H9 (cell line): ENCODE measurements around the gene BASP1. TPM values are rescaled to one million over a fixed set of nuclear protein-coding genes. Genes with fewer than 3 reads are reported as not detected.

Source experiments
- DNase-seq: peaks from one replicate; pipeline ENCODE4 v3.0.0-alpha.2; 2017
- H2AFZ ChIP-seq: one replicate; pipeline ENCODE4 v1.6.1; 2013; ENCODE audit warnings: mild to moderate bottlenecking, low read length, control low read depth, moderate library complexity
- H2AK5ac ChIP-seq: 2 replicates; pipeline ENCODE4 v1.6.1; 2013; ENCODE audit warnings: low read length, control low read depth, mixed read lengths; ENCODE audit not compliant: insufficient read length
- H2BK120ac ChIP-seq: one replicate; pipeline ENCODE4 v1.6.1; 2013; ENCODE audit warnings: low read depth, mild to moderate bottlenecking, low read length, control low read depth, inconsistent platforms; ENCODE audit not compliant: poor library complexity, severe bottlenecking
- H2BK12ac ChIP-seq: 2 replicates; pipeline ENCODE4 v1.6.1; 2013; ENCODE audit warnings: low read length, control low read depth, mixed read lengths, low read depth; ENCODE audit not compliant: insufficient read length
- H2BK15ac ChIP-seq: 2 replicates; pipeline ENCODE4 v1.6.1; 2013; ENCODE audit warnings: low read depth, low read length, control low read depth
- H2BK20ac ChIP-seq: one replicate; pipeline ENCODE4 v1.6.1; 2013; ENCODE audit warnings: low read depth, mild to moderate bottlenecking, low read length, control low read depth, inconsistent platforms; ENCODE audit not compliant: poor library complexity, severe bottlenecking
- H2BK5ac ChIP-seq: 2 replicates; pipeline ENCODE4 v1.6.1; 2013; ENCODE audit warnings: low read length, control low read depth, mixed read lengths; ENCODE audit not compliant: insufficient read length
- H3K14ac ChIP-seq: 2 replicates; pipeline ENCODE4 v1.6.1; 2013; ENCODE audit warnings: low read length, control low read depth; ENCODE audit not compliant: insufficient read depth
- H3K18ac ChIP-seq: 2 replicates; pipeline ENCODE4 v1.6.1; 2013; ENCODE audit warnings: low read depth, mild to moderate bottlenecking, mixed read lengths, low read length, control low read depth; ENCODE audit not compliant: insufficient read length
- H3K23ac ChIP-seq: 2 replicates; pipeline ENCODE4 v1.6.1; 2013; ENCODE audit warnings: low read length, control low read depth, mixed read lengths, low read depth; ENCODE audit not compliant: insufficient read length
- H3K23me2 ChIP-seq: 2 replicates; pipeline ENCODE4 v1.6.1; 2013; ENCODE audit warnings: low read depth, mild to moderate bottlenecking, mixed read lengths, low read length, control low read depth; ENCODE audit not compliant: insufficient read length, poor library complexity, severe bottlenecking
- H3K27ac ChIP-seq: 2 replicates; pipeline ENCODE4 v1.5.1; 2013; ENCODE audit warnings: low read length, control low read depth, mixed read lengths, low read depth; ENCODE audit not compliant: insufficient read length
- H3K27me3 ChIP-seq: 2 replicates; pipeline ENCODE4 v1.6.1; 2013; ENCODE audit warnings: low read length, control low read depth, inconsistent platforms; ENCODE audit not compliant: insufficient read depth
- H3K4ac ChIP-seq: 2 replicates; pipeline ENCODE4 v1.6.1; 2013; ENCODE audit warnings: low read depth, mild to moderate bottlenecking, control low read depth, inconsistent platforms, low read length, moderate library complexity
- H3K4me1 ChIP-seq: 2 replicates; pipeline ENCODE4 v1.6.1; 2013; ENCODE audit warnings: low read length, control low read depth, inconsistent platforms; ENCODE audit not compliant: insufficient read depth
- H3K4me2 ChIP-seq: 2 replicates; pipeline ENCODE4 v1.6.1; 2013; ENCODE audit warnings: low read length, control low read depth, mixed read lengths; ENCODE audit not compliant: insufficient read length, insufficient read depth
- H3K56ac ChIP-seq: 2 replicates; pipeline ENCODE4 v1.6.1; 2013; ENCODE audit warnings: low read depth, mild to moderate bottlenecking, mixed read lengths, low read length, control low read depth; ENCODE audit not compliant: insufficient read length
- H3K79me1 ChIP-seq: 2 replicates; pipeline ENCODE4 v1.6.1; 2013; ENCODE audit warnings: low read depth, mild to moderate bottlenecking, moderate library complexity, low read length, control low read depth, inconsistent platforms; ENCODE audit not compliant: insufficient read depth, poor library complexity, severe bottlenecking
- H3K79me2 ChIP-seq: 2 replicates; pipeline ENCODE4 v1.6.1; 2013; ENCODE audit warnings: low read length, control low read depth, inconsistent platforms; ENCODE audit not compliant: insufficient read depth
- H3K9ac ChIP-seq: 2 replicates; pipeline ENCODE4 v1.6.1; 2013; ENCODE audit warnings: low read length, control low read depth, mixed read lengths; ENCODE audit not compliant: insufficient read length; ENCODE audit errors: extremely low read depth
- H3K9me3 ChIP-seq: one replicate; pipeline ENCODE4 v1.6.1; 2013; ENCODE audit warnings: low read depth, low read length, inconsistent platforms; ENCODE audit not compliant: control insufficient read depth
- H3T11ph ChIP-seq: one replicate; pipeline ENCODE4 v1.6.1; 2013; ENCODE audit warnings: mild to moderate bottlenecking, low read length, control low read depth, inconsistent platforms
- H4K20me1 ChIP-seq: one replicate; pipeline ENCODE4 v1.6.1; 2013; ENCODE audit not compliant: control insufficient read depth, insufficient read length, insufficient read depth
- H4K5ac ChIP-seq: 2 replicates; pipeline ENCODE4 v1.6.1; 2013; ENCODE audit warnings: low read depth, mild to moderate bottlenecking, mixed read lengths, low read length, control low read depth; ENCODE audit not compliant: insufficient read length
- H4K8ac ChIP-seq: replicated peaks from 2 replicates; pipeline ENCODE4 v1.6.1; 2013; ENCODE audit warnings: low read length, control low read depth, mixed read lengths, low read depth; ENCODE audit not compliant: insufficient read length
- H4K91ac ChIP-seq: 2 replicates; pipeline ENCODE4 v1.6.1; 2013; ENCODE audit warnings: low read depth, mild to moderate bottlenecking, moderate library complexity, mixed read lengths, low read length, control low read depth; ENCODE audit not compliant: insufficient read length
- H3K27ac Mint-ChIP-seq, 3 experiments: 2 replicates in 2 of 3; 3 replicates in 1 of 3; pipeline ENCODE4 v1.8.0; 2020 to 2021; ENCODE audit warnings: mixed read lengths in 3 of 3, mild to moderate bottlenecking in 1 of 3, moderate library complexity in 1 of 3
- H3K27me3 Mint-ChIP-seq: 2 replicates; pipeline ENCODE4 v1.8.0; 2021; ENCODE audit warnings: low read depth, mild to moderate bottlenecking, moderate library complexity, mixed read lengths
- H3K36me3 Mint-ChIP-seq, 3 experiments: 2 replicates in 2 of 3; 3 replicates in 1 of 3; pipeline ENCODE4 v1.8.0; 2020 to 2021; ENCODE audit warnings: low read depth in 3 of 3, mixed read lengths in 3 of 3; ENCODE audit not compliant: insufficient read depth in 1 of 3
- H3K4me1 Mint-ChIP-seq, 2 experiments: 2 replicates each; pipeline ENCODE4 v1.8.0; 2020; ENCODE audit warnings: mixed read lengths in 2 of 2
- H3K4me3 Mint-ChIP-seq, 2 experiments: 2 replicates in 1 of 2; 3 replicates in 1 of 2; pipeline ENCODE4 v1.8.0; 2020 to 2021; ENCODE audit warnings: mild to moderate bottlenecking in 2 of 2, mixed read lengths in 2 of 2, moderate library complexity in 1 of 2
- H3K9me3 Mint-ChIP-seq, 2 experiments: 2 replicates in 1 of 2; 3 replicates in 1 of 2; pipeline ENCODE4 v1.8.0; 2020; ENCODE audit warnings: mild to moderate bottlenecking in 2 of 2, mixed read lengths in 2 of 2, moderate library complexity in 1 of 2
- CTCF ChIP-seq: fragments of 200-600 bp; sonication (generic); conservative IDR thresholded peaks from 3 replicates; pipeline ENCODE4 v1.8.0; 2021; ENCODE audit warnings: antibody characterized with exemption, mild to moderate bottlenecking
- WGBS: extraction: QIAGEN DNeasy Blood & Tissue Kit; methylation state at CpG from one replicate; pipeline ENCODE4 v1.1.7; 2013; ENCODE audit warnings: missing lambda C conversion rate, low lambda C conversion rate, mixed read lengths; ENCODE audit not compliant: insufficient read length; ENCODE audit errors: extremely low coverage; 5-methylcytosine and 5-hydroxymethylcytosine counted together
- total RNA-seq: library from RNA; stranded (reverse); gene quantifications from 2 replicates; pipeline ENCODE4 v1.2.1, GENCODE V29; 2021

The BASP1 gene
- total RNA-seq, 1 experiment from 2014 or later: 180 TPM

GRCh38 chr5:17219469-17219868 lies 2.0 kb downstream of the BASP1 start:
- H2BK20ac ChIP-seq: no peak overlapping the region
- Mint-ChIP-seq H3K27ac (peak overlapping the region in 1 of 3 experiments; percentile 98; a peak in 3 of 7 replicates), H3K4me1 (peaks cover 62 to 68% of the 10 kb centered on the region in 2 experiments), H3K9me3 (no peaks in the 10 kb centered on the region), H3K36me3 (peaks cover 14 to 32% (median 22%) of the 10 kb centered on the region in 3 experiments), H3K4me3 (peak overlapping the region; percentile 88 to 94), H3K27me3 (no peaks in the 10 kb centered on the region)
- no CpG with 5 or more reads among the region's 12 CpGs for WGBS
- no peaks in the 10 kb centered on the region for H4K20me1 ChIP-seq
- no peak for TF ChIP-seq CTCF
- H3K4ac ChIP-seq: no peak overlapping the region
- no peak overlapping the region for H3K14ac ChIP-seq
- no peaks in the 10 kb centered on the region for H3K27me3 ChIP-seq
- H3K4me2 ChIP-seq: peak overlapping the region; percentile 84
- H2BK12ac ChIP-seq: no peak overlapping the region
- H2AFZ ChIP-seq: no peak overlapping the region
- no peak overlapping the region for H3K27ac ChIP-seq
- H2AK5ac ChIP-seq: no peak overlapping the region
- H2BK5ac ChIP-seq: no peak overlapping the region
- H3T11ph ChIP-seq: no peak overlapping the region
- no peak overlapping the region for H3K23ac ChIP-seq
- H2BK15ac ChIP-seq: no peak overlapping the region
- H4K5ac ChIP-seq: no peak overlapping the region
- peaks cover 13% of the 10 kb centered on the region; the same call in 1 of the 2 replicates for H3K4me1 ChIP-seq
- no peak for DNase-seq
- H2BK120ac ChIP-seq: no peak overlapping the region
- no peaks in the 10 kb centered on the region for H3K79me1 ChIP-seq
- no peak overlapping the region for H3K18ac ChIP-seq
- H4K8ac ChIP-seq: no peak overlapping the region
- peaks cover 15% of the 10 kb centered on the region for H3K23me2 ChIP-seq
- no peak overlapping the region for H3K9ac ChIP-seq
- H3K79me2 ChIP-seq: peaks cover 43% of the 10 kb centered on the region; the same call in 1 of the 2 replicates
- no peaks in the 10 kb centered on the region for H3K9me3 ChIP-seq
- H4K91ac ChIP-seq: no peak overlapping the region
- no peak overlapping the region for H3K56ac ChIP-seq
